ENCODE data around the gene RNASE8. TPM values are rescaled to one million over a fixed set of nuclear protein-coding genes. Genes with fewer than 3 reads are reported as not detected.

Gene RNASE8
- total RNA-seq, 1 donor from 2014 or later, result not detected

- Mint-ChIP-seq H3K9me3 (ENCODE audit: unreplicated experiment) (no peaks in the 10 kb centered on the region), H3K4me3 (ENCODE audit: unreplicated experiment) (no peak overlapping the region), H3K27me3 (ENCODE audit: unreplicated experiment) (peaks cover 11% of the 10 kb centered on the region), H3K36me3 (ENCODE audit: low read depth, unreplicated experiment) (peaks cover 16% of the 10 kb centered on the region), H3K4me1 (ENCODE audit: unreplicated experiment) (peaks cover 3% of the 10 kb centered on the region), H3K27ac (ENCODE audit: unreplicated experiment) (no peak overlapping the region)
- TF ChIP-seq, protein P1, sequence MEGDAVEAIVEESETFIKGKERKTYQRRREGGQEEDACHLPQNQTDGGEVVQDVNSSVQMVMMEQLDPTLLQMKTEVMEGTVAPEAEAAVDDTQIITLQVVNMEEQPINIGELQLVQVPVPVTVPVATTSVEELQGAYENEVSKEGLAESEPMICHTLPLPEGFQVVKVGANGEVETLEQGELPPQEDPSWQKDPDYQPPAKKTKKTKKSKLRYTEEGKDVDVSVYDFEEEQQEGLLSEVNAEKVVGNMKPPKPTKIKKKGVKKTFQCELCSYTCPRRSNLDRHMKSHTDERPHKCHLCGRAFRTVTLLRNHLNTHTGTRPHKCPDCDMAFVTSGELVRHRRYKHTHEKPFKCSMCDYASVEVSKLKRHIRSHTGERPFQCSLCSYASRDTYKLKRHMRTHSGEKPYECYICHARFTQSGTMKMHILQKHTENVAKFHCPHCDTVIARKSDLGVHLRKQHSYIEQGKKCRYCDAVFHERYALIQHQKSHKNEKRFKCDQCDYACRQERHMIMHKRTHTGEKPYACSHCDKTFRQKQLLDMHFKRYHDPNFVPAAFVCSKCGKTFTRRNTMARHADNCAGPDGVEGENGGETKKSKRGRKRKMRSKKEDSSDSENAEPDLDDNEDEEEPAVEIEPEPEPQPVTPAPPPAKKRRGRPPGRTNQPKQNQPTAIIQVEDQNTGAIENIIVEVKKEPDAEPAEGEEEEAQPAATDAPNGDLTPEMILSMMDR (IDR thresholded peaks at IDR 0.05; ENCODE audit: unreplicated experiment), result no peak
- no peak for DNase-seq (ENCODE audit: low spot score)
These were observed 41.0 kb upstream of the RNASE8 start for GRCh38 chr14:21016413-21017190.

GRCh38 chr14:21017528-21018245 lies 39.9 kb upstream of the RNASE8 start:
- H3K27ac Mint-ChIP-seq (ENCODE audit: unreplicated experiment), result no peak overlapping the region
- DNase-seq (ENCODE audit: low spot score), result no peak
- TF ChIP-seq, protein P1 (IDR thresholded peaks at IDR 0.05; ENCODE audit: unreplicated experiment), result no peak
- peaks cover 12% of the 10 kb centered on the region for H3K4me1 Mint-ChIP-seq (ENCODE audit: unreplicated experiment)
- H3K36me3 Mint-ChIP-seq (ENCODE audit: low read depth, unreplicated experiment), result peaks cover 25% of the 10 kb centered on the region
- H3K4me3 Mint-ChIP-seq (ENCODE audit: unreplicated experiment), result no peak overlapping the region
- peaks cover 8% of the 10 kb centered on the region for H3K27me3 Mint-ChIP-seq (ENCODE audit: unreplicated experiment)
- no peaks in the 10 kb centered on the region for H3K9me3 Mint-ChIP-seq (ENCODE audit: unreplicated experiment)

GRCh38 chr14:21018286-21018685 lies 39.3 kb upstream of the RNASE8 start:
- Mint-ChIP-seq H3K27ac (ENCODE audit: unreplicated experiment) (no peak overlapping the region), H3K9me3 (ENCODE audit: unreplicated experiment) (no peaks in the 10 kb centered on the region), H3K4me3 (ENCODE audit: unreplicated experiment) (no peak overlapping the region), H3K4me1 (ENCODE audit: unreplicated experiment) (peaks cover 18% of the 10 kb centered on the region), H3K36me3 (ENCODE audit: low read depth, unreplicated experiment) (peaks cover 29% of the 10 kb centered on the region), H3K27me3 (ENCODE audit: unreplicated experiment) (peaks cover 8% of the 10 kb centered on the region)
- TF ChIP-seq, protein P1 (IDR thresholded peaks at IDR 0.05; ENCODE audit: unreplicated experiment), result no peak
- no peak for DNase-seq (ENCODE audit: low spot score)

DNA sequence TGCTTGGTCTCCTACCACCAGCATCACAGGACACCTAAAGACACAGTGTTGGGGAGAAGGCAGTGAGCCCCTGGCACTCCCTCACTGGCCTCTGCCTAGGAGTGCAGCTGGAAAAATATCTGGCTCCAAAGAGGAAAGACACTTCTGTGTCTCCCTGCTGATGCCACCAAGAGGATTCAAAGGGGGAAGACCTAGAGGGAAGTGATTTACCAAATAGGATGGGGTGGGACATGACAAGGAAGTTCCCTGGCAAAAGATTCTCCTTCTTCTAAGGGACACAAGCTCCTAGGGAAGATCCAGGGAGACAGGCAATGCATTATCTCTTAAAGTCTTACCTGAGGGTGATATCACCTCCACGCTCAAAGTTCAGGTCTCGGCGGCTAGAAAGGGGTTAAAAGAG lies 38.8 kb upstream of the RNASE8 start:
- Mint-ChIP-seq H3K27ac (ENCODE audit: unreplicated experiment) (no peak overlapping the region), H3K4me1 (ENCODE audit: unreplicated experiment) (peaks cover 22% of the 10 kb centered on the region), H3K36me3 (ENCODE audit: low read depth, unreplicated experiment) (peaks cover 29% of the 10 kb centered on the region), H3K9me3 (ENCODE audit: unreplicated experiment) (no peaks in the 10 kb centered on the region), H3K27me3 (ENCODE audit: unreplicated experiment) (peaks cover 7% of the 10 kb centered on the region), H3K4me3 (ENCODE audit: unreplicated experiment) (no peak overlapping the region)
- DNase-seq (ENCODE audit: low spot score), result no peak
- TF ChIP-seq, protein P1 (IDR thresholded peaks at IDR 0.05; ENCODE audit: unreplicated experiment), result no peak

- H3K4me1 Mint-ChIP-seq (ENCODE audit: unreplicated experiment), result peaks cover 28% of the 10 kb centered on the region
- peaks cover 29% of the 10 kb centered on the region for H3K36me3 Mint-ChIP-seq (ENCODE audit: low read depth, unreplicated experiment)
- no peak overlapping the region for H3K27ac Mint-ChIP-seq (ENCODE audit: unreplicated experiment)
- H3K4me3 Mint-ChIP-seq (ENCODE audit: unreplicated experiment), result no peak overlapping the region
- no peak for DNase-seq (ENCODE audit: low spot score)
- H3K27me3 Mint-ChIP-seq (ENCODE audit: unreplicated experiment), result peaks cover 6% of the 10 kb centered on the region
- no peaks in the 10 kb centered on the region for H3K9me3 Mint-ChIP-seq (ENCODE audit: unreplicated experiment)
- TF ChIP-seq, protein P1 (IDR thresholded peaks at IDR 0.05; ENCODE audit: unreplicated experiment), result no peak
These were observed 38.3 kb upstream of the RNASE8 start for GRCh38 chr14:21019366-21019765.

Data from endothelial cell (in vitro differentiated cells).